ENCODE data around the gene HPX.

The HPX gene

GRCh38 chr11:6443269-6444003 lies 2.6 kb upstream of the HPX start:
- no peak for TF ChIP-seq TAF1 (IDR thresholded peaks at IDR 0.05; ENCODE audit: borderline replicate concordance, insufficient read depth, low read length)
- no peak for TF ChIP-seq FOXP2 (optimal IDR thresholded peaks at IDR 0.05; ENCODE audit: borderline replicate concordance, extremely low read depth, extremely low read length, insufficient read depth)
- TF ChIP-seq POLR2AphosphoS5 (IDR thresholded peaks at IDR 0.05; ENCODE audit: low read depth, low read length) = no peak
- TF ChIP-seq SIN3A (IDR thresholded peaks at IDR 0.05; ENCODE audit: borderline replicate concordance, insufficient read depth, low read length) = no peak
- TF ChIP-seq REST (IDR thresholded peaks at IDR 0.05; ENCODE audit: insufficient read depth in 1 of 2, low read depth in 2 of 2, low read length in 2 of 2) = no peak

- TF ChIP-seq POLR2AphosphoS5 (IDR thresholded peaks at IDR 0.05; ENCODE audit: low read depth, low read length) (no peak), TAF1 (IDR thresholded peaks at IDR 0.05; ENCODE audit: borderline replicate concordance, insufficient read depth, low read length) (no peak), REST (IDR thresholded peaks at IDR 0.05; ENCODE audit: insufficient read depth in 1 of 2, low read depth in 2 of 2, low read length in 2 of 2) (no peak), SIN3A (IDR thresholded peaks at IDR 0.05; ENCODE audit: borderline replicate concordance, insufficient read depth, low read length) (no peak), FOXP2 (optimal IDR thresholded peaks at IDR 0.05; ENCODE audit: borderline replicate concordance, extremely low read depth, extremely low read length, insufficient read depth) (no peak)
Observed at GRCh38 chr11:6442441-6442840, 1.7 kb upstream of the HPX start.

GRCh38 chr11:6438979-6439571 lies 1.7 kb downstream of the HPX start:
- TF ChIP-seq SIN3A (IDR thresholded peaks at IDR 0.05; ENCODE audit: borderline replicate concordance, insufficient read depth, low read length) (no peak), REST (IDR thresholded peaks at IDR 0.05; ENCODE audit: insufficient read depth in 1 of 2, low read depth in 2 of 2, low read length in 2 of 2) (no peak), TAF1 (IDR thresholded peaks at IDR 0.05; ENCODE audit: borderline replicate concordance, insufficient read depth, low read length) (no peak), POLR2AphosphoS5 (IDR thresholded peaks at IDR 0.05; ENCODE audit: low read depth, low read length) (no peak), FOXP2 (optimal IDR thresholded peaks at IDR 0.05; ENCODE audit: borderline replicate concordance, extremely low read depth, extremely low read length, insufficient read depth) (no peak)

GRCh38 chr11:6437993-6438392 lies 2.8 kb downstream of the HPX start:
- no peak for TF ChIP-seq POLR2AphosphoS5 (IDR thresholded peaks at IDR 0.05; ENCODE audit: low read depth, low read length)

- TF ChIP-seq REST (IDR thresholded peaks at IDR 0.05; ENCODE audit: insufficient read depth in 1 of 2, low read depth in 2 of 2, low read length in 2 of 2) (no peak), FOXP2 (optimal IDR thresholded peaks at IDR 0.05; ENCODE audit: borderline replicate concordance, extremely low read depth, extremely low read length, insufficient read depth) (no peak), SIN3A (IDR thresholded peaks at IDR 0.05; ENCODE audit: borderline replicate concordance, insufficient read depth, low read length) (no peak), POLR2AphosphoS5 (IDR thresholded peaks at IDR 0.05; ENCODE audit: low read depth, low read length) (no peak), TAF1 (IDR thresholded peaks at IDR 0.05; ENCODE audit: borderline replicate concordance, insufficient read depth, low read length) (no peak)
Observed at GRCh38 chr11:6437423-6437822, 3.4 kb downstream of the HPX start.
